IPS-NIHi7 (cell line): ENCODE measurements around the gene IL10.
A peak's percentile ranks its signal among the peaks of the same experiment; 100 is the strongest.

ENCODE experiments used
- DNase-seq: peaks from one replicate; pipeline ENCODE4 v3.0.0; 2012; ENCODE audit warnings: mixed read lengths; ENCODE audit errors: extremely low spot score

The IL10 gene

DNA sequence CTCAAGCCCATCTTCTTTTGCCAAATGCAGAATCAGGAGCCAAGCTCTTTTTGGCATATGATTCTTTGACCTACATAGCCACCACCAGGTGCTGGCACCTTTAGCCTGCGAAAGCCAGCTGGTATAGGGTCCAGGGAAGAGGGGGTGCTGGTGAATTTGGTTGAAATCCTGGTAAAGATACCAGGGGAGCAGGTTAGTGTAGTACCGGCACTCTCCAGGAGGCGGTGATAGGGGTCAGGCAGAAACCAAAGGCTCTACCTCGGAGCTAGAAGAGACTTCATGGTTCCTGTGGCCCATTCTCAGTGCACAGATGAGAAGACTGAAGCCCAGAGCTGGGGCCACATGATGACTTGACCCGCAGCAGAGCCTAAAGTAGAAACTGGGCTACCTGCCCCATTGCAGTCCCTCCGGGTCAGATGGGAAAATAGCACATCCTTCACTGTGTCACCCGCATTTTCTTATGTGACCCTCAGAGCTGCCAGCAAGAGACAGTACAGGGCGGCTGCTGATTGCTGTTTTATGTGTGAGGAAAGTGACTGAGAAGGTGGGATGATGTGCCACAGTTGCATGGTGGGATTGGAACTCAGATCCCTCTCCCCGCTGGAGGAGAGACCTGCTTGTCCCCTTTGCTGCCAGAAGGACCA is 37.7 kb downstream of the IL10 start:
- peak; percentile 77 for DNase-seq

DNA sequence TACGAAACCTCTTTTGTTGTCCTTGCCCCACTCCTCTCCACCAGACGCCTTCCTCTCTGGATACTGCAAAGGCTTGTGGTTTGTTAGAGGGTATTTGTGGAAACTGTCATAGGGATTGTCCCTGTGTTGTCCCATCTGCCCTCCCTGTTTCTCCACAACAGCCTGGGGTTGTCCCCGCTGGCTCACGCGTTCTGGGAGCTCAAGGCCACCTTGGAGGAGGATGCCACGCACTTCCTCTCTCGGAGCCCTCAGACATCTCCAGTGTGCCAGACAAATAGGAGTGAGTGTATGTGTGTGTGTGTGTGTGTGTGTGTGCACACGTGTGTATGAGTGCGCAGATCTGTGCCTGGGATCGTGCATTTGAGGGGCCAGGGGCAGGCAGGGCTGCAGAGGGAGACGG is 39.3 kb downstream of the IL10 start:
- DNase-seq, result no peak

DNA sequence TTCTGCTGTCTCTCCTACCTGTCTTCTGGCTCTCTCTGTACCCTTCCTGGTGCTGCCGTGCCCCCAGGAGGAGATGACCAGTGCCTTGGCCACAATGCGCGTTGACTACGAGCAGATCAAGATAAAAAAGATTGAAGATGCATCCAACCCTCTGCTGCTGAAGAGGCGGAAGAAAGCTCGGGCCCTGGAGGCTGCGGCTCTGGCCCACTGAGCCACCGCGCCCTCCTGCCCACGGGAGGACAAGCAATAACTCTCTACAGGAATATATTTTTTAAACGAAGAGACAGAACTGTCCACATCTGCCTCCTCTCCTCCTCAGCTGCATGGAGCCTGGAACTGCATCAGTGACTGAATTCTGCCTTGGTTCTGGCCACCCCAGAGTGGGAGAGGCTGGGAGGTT is 39.8 kb downstream of the IL10 start:
- DNase-seq, result no peak

DNA sequence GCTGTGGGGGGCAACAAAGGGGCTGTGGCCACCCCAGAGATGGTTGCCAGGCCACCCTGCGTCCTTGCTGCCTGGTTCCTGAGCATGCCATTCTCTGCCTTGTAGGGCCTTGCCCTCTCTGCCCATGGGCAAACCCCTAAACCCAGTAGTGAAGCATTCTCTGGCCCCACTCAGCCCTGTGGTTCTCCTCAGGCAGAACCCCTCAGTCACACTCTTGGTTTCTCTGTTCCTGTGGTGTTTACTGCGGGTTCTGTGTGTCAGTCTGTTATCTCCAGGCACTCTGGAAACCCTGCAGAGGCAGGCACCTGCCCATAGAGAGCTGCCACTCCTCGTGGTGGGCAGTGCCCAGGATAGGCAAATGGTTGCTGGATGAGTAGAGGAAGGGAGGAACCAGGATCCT is 42.8 kb downstream of the IL10 start:
- no peak for DNase-seq

DNA sequence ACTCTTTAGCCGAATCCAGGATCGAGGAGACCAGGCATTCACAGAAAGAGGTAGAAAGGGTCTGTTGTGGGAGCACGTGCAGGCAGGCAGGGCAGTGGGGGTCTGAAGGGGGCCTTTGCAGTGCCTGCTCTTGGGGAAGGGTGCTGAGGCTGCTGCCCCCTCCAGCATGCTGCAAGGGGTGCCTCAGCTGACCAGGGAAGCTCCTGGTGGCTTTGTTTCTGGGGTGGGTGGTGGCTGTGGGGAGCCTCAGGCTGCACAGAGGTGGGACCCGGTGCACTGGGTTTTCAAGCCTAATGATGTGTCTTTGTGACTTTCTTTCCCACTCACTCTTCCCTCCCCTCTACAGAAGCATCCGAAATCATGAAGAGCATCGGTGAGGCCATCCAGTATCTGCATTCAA is 43.2 kb downstream of the IL10 start:
- no peak for DNase-seq

DNA sequence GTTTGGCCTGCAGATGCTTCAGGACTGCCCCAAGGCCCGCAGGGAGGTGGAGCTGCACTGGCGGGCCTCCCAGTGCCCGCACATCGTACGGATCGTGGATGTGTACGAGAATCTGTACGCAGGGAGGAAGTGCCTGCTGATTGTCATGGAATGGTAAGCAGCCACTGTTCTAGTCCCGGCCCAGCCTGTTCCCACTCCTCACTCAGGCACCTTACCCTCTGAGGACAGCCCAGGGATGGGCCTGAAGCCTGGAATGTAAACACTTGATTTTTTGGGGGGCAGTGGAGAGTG is 43.7 kb downstream of the IL10 start:
- DNase-seq, result no peak

DNA sequence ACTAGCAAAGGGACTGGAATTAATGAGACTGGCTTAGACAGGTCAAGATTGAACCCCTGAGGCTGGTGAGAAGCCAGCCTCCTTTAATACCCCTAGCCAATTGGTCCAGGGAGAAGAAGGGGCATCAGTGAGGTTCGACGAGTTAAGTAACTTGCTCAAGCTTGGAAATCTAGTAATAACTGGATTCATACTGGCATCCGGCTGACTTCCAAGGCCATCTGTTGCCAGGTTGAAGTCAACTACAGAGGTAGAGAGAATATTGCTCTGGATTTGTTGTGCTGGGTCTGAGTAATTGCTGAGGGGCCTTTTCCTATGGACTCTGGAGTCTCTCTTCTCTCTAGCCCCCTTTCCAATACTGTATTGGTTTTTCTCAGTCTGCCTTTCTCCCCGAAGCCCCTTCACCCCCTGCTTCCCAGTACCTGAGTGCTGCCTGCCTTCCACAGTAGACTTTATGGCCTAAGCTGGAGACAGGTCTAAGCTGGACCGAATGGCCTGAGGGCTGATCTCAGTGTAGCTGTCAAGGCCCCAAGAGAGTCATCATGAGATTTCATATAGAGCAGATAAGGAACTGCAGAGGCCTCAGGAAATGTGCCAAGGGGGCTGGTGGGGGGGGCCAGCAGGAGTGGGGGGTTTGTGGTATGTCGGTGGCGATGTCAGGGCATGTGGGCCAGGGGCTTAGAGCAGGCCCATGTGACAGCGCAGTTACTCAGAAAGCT is 44.2 kb downstream of the IL10 start:
- DNase-seq, result no peak

DNA sequence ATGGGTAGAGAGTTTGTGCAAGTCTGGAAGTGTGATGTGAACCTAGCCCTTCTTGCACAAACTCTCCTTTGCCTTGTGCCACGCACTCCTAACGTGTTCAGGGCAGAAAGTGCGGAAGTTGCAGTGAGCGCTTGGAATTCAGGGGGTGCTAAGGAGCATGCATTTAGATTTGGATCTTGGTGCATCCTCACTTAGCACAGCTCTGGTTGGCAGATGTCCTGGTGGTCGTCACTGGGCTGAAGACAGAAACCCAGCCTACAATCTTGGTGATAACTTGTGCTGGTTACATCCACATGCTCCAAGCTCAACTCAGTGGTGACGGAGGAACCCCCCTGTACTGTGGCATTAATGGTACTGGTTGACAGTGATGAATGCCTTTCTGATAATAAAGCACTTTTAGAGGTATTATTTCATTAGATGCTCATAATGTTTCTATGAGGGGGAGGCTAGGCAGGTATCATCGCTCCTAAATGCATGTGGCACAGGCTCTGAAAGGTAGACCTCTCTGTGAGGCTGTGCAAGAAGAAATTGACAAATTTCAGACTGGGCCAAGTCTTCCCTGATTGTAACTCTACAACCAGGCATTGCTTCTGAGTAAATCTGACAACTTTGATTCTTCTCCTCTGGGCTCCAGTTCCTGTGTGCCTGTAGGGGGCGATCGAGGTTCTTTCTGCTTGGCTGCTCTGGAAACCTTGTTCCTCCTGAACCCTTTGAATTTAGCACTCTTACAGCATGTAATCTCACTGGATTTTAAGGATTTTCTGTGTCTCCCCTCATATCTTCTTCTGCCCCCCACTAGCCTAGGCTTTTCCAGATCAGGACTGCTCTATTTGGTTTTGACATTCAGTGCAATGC is 47.0 kb downstream of the IL10 start:
- peak; percentile 75 for DNase-seq

DNA sequence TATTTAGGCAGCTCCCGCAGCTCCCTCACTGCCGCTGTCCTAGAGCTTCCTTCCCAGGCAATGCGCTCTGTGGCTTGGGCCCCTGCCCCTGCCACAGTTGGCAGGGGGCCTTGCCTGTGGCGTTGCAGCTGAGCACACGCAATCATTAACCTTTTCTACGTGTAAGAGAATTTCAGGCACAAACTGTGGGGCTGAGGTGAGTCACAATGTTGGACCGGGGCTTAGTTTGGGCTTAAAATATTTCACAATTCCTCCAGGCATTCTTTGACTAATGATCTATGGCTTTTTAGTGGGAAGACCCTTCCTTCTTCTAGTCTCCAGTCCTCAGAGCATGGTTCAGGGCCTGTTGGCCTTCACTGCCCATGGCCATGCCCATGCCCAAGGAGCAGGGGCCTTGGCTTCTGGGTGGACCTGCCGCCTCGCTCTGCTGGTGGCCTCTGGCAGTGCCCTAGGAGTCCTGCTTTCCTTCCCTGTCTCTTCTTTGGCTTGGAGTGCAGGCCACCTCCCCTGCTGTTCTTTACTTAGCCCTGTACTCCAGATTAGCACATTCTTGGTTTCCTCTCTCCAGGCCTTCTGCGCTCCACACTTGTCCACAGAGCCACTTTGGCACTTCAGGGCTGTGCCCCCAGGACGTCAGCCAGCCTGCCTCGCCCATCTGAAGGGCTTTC is 48.4 kb downstream of the IL10 start:
- peak; percentile 63 for DNase-seq

DNA sequence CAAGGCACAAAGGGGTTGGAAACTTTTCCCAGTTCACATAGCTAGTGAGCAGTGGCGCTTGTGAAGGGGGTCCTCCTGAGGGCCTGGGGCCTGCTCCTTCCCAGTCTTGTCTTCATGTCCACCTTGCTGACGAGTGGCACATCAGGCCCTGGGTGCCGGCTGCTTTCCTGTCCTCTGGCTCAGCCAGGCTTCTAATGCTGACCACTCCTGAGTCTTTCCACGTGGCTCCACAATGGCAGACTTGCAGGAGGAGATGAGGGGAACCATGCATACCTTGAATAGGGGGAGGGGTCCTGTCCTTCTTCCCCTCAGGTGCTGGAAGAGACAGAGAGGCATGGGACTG is 48.9 kb downstream of the IL10 start:
- DNase-seq, result no peak

DNA sequence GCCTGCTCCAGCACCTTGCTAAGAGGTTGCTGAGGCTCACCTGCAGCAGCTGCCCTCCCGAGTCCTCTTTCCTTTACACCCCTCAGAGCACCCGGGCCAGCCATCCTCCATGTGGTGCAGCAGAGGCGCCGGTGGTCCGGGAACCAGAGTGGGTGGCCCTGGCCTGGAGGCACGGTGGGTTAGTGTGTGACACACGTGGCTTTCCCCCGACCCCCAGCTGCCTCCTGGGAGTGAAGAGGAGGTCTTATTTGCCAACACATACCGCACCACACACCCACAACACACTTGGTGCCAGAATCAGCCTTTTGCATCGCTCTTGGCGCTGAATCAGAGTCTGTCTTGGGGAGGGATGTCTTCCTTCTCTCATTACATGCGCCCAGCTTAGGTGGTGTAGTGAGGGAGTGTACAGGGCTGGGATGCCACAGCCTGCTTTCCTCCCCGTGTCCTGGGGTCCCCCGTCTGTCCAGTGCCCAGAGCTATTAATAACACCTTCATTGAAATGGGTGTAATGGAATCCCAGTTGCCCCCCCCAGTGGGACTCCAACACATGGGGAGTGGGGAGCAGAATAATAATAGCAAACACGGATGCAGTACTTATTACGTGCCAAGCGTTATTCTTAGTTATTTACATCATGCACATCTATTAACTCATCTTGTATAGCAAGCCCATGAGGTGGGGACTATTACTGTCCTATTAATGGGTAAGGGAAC is 49.4 kb downstream of the IL10 start:
- DNase-seq, result no peak

DNA sequence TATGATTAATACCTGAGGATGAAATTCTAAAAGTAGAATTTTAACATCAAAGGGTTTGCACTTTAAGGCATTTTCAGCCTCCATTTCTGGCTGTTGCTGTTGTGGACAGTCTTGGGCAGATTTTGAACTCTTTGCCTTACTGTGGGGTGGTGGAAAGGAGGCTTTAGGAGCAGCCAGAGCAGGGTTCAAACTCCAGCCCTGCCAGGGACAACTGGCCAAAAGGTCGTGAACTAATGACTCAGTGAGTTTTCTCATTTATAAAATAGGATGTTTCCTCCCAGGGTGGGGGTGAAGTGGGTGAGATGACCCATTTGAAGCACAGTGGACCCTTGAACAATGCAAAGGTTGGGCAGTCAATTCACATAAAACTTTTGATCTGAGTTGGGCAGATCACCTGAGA is 50.8 kb downstream of the IL10 start:
- DNase-seq, result no peak

DNA sequence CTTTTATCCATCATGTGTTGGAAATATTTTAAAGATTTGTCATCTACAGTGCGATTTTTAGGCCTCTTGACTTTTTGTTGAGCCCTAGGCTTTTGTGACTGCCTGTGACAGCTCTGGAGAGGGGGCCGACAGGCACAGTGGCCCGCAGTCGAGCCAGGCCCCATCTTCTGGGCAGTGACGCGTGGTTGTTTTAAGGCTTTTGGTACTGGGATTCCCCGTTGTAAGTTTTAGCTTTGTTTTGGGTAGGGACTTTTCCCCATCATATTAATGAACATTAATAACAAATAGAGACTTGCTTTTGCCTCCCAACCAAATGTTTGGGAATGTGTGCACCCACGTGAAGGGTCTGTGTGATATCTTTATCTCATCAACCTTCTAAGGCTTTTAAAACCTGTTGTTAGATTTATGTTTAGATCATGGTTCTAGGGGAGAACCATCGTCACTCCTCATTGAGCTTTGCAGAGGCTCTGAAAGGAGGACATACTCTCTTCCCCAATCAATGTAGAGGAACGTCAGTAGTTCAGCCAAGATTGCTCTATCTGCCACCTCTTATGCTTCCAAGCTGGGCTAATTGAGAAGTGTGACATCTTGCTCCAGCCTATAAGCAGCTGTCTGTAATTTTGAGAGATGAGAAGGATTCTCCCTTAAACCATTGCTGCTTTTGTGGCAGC is 53.0 kb downstream of the IL10 start:
- no peak for DNase-seq

DNA sequence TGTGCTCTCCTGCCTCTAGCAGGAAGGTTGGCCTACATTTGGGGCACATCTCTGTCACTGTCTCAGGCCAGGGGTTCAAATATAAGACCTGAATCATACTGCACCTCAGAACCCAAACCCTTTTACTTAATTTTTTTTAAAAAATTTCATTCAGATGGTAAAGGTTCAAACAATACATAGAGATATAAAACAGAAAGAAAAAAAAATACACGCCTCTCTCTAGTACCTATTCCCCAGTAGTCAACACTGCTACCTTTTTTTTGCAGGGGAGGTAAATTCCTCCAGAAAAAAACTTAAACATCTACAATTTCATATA is 54.7 kb downstream of the IL10 start:
- DNase-seq, result no peak
